Measurements from ENCODE around the gene CACNA1H. TPM values are rescaled to one million over a fixed set of nuclear protein-coding genes. Genes with fewer than 3 reads are reported as not detected.
"Not testable (repeated sequence)": the region's sequence is repeated elsewhere in the genome, so short reads cannot be mapped to it uniquely, and the experiment has no call there.

The CACNA1H gene
- total RNA-seq, 2 experiments from 2014 or later, result 0.26 to 0.61 TPM

DNA sequence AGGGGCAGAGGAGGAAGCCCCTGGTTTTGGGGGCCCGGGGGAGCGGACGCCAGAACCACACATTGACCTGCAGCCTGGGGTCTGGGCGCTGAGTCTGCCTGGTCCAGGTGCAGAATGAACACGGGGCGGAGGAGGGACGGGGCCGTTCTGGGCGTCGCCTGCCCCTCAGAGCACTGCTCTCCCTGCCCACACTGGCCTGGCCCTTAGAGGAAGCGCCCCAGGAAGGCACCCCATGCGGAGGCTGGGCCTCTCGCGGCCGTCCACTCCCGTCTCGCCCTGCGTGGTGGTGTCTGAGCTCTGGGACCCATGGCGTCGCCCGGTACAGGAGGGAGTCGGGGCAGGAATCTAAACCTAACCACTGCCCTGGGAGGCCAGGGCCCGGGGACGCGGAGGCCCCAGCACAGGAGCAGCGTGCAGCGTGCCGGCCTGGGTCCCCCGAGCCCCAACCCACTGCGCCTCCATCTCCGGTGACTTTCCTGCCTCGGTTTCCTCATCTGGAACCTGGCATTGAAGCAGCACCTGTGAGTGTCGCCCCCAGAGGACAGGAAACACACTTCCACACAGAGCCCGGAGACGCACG is 107.3 kb downstream of the CACNA1H start:
- POLR2A ChIA-PET, result no interaction called here
- Mint-ChIP-seq H3K27me3 (peaks cover 24% of the 10 kb centered on the region), H3K36me3 (no peaks in the 10 kb centered on the region), H3K4me3 (no peak overlapping the region), H3K9me3 (peaks cover 9% of the 10 kb centered on the region), H3K4me1 (ENCODE audit: low read depth) (peaks cover 5% of the 10 kb centered on the region), H3K27ac (no peak overlapping the region)
- intact Hi-C loops (cut with micrococcal nuclease), result no loop called here
- no peak for DNase-seq
- CTCF ChIA-PET, result no interaction called here

DNA sequence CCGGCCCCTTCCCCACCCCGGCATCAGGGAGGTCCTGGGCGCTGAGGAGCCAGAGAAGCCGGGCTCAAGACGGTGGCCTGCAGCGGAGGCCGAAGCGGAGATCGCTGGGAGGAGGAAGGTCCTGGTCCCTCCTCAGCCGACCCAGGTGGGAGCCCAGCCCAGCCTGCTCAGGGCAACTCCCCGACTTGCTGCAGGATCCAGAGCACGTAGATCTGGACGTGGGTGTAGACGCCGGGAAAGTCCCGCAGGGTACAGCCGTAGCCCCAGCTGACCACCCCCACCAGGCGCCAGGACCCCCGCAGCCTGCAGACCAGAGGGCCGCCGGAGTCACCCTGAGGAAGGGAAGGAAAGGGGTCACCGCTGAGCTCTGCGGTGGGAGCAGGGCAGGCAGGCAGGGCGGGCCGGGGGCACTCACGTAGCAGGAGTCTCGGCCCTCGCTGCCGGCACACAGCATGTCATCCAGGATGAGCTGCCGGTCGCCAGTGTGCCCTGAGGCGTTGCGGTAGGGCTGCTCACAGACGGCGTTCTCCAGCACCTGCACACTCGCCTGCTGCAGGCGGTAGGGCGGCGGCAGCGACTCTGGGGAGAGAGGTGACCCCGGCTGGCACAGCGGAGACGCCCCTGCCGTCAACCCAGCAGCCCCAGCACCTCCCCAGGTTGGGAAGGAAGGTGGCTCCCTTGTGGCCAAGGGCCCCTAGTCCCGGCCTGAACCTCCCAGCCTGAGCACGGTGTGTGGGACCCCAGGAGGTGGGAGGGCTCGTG is 108.4 kb downstream of the CACNA1H start:
- Mint-ChIP-seq H3K36me3 (no peaks in the 10 kb centered on the region), H3K27me3 (peaks cover 24% of the 10 kb centered on the region), H3K4me3 (no peak overlapping the region), H3K27ac (no peak overlapping the region), H3K4me1 (ENCODE audit: low read depth) (peaks cover 5% of the 10 kb centered on the region), H3K9me3 (peaks cover 9% of the 10 kb centered on the region)
- no peak for DNase-seq
- ChIA-PET CTCF (no interaction called here), POLR2A (no interaction called here)
- intact Hi-C loops (cut with micrococcal nuclease), result no loop called here

DNA sequence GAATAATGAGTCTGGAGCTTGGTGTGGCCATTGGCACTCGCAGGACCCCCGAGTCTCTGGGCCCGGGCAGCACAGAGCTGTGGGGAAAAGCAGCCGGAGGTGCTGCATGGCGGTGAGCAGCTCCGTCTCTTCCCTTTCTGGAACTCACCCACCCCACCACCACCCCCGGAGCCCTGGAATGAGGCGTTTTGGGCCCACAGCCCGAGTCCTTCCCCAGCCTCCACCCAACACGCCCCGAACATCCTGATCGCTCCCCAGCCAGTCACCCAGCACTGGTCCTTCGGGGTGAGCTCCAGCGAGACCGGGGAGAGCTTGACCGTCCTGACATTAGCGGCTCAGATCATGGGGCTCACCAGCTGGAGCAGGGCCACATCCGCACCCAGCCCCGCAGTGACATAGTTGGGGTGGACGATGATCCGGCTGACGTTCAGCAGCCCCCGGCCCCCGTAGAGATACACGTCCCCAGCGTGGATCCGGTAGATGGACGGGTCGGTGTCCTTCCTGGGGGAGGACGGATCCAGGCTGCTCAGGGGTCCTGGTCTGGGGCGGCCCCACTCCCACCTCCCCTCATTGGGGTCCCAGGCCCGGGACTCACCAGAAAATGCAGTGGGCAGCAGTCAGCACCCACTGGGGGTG is 109.4 kb downstream of the CACNA1H start:
- Mint-ChIP-seq H3K4me3 (no peak overlapping the region), H3K36me3 (no peaks in the 10 kb centered on the region), H3K27ac (no peak overlapping the region), H3K27me3 (peaks cover 21% of the 10 kb centered on the region), H3K9me3 (peaks cover 9% of the 10 kb centered on the region), H3K4me1 (ENCODE audit: low read depth) (peaks cover 5% of the 10 kb centered on the region)
- ChIA-PET POLR2A (no interaction called here), CTCF (no interaction called here)
- DNase-seq, result no peak
- intact Hi-C loops (cut with micrococcal nuclease), result no loop called here

DNA sequence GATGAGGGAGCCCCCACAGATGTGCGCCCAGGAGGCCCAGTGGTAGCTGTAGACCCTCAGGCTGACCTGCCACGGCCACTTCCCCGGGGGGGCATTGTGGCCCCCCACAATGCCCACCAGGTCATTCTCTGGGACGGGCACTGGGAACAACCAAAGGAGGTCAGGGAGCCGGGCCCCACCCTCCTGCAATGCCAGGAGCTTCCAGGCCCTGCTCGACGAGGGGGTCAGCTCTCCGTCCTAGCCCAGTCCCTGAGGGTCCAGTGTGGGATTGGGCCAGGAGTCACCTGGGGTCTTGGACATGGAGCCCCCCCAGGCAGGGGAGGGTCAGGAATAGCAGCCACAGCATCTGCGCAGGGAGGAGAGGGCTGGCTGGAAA is 109.9 kb downstream of the CACNA1H start:
- Mint-ChIP-seq H3K9me3 (peaks cover 9% of the 10 kb centered on the region), H3K4me3 (no peak overlapping the region), H3K27ac (no peak overlapping the region), H3K36me3 (no peaks in the 10 kb centered on the region), H3K4me1 (ENCODE audit: low read depth) (peaks cover 5% of the 10 kb centered on the region), H3K27me3 (peaks cover 21% of the 10 kb centered on the region)
- intact Hi-C loops (cut with micrococcal nuclease), result no loop called here
- DNase-seq, result no peak
- ChIA-PET CTCF (no interaction called here), POLR2A (no interaction called here)

DNA sequence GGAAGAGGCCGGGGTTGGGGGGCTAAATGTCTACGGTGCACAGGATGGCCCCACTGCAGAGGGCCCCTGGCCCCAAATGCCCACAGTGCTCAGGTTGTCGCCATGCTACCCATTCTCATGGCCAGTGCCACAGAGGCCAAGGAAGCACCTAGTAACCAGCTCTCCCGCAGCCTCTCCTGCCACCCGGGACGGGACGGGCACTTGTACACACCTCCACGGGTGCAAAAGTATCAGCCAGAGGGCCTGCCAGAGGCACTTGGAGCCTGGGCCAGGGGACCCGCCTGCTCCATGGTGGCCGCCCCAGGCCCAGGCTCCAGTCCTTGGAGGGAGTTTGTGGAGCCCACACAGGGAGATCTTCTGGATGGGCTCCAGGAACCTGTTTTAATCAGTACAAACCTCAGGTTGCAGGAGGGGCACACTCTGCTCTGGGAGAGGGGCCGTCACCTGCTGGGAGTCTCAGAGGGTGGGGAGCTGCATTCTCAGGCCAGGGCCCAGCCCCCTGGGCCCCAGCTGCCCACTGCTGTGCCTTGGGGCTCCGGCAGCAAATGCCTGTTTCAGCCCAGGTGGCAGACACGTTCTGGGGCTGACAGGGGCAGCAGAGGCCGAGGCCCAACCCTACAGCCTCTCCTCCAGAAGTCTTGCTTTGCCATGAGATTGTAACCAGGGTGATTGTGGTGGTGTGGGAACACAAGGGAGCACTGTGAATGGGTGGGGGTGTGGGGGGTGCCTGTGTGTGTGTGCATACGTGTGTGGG is 110.9 kb downstream of the CACNA1H start:
- ChIA-PET CTCF (no interaction called here), POLR2A (no interaction called here)
- H3K27me3 Mint-ChIP-seq, result peaks cover 21% of the 10 kb centered on the region
- H3K27ac Mint-ChIP-seq, result no peak overlapping the region
- H3K9me3 Mint-ChIP-seq, result peaks cover 9% of the 10 kb centered on the region
- H3K4me3 Mint-ChIP-seq, result no peak overlapping the region
- no peak for DNase-seq
- H3K36me3 Mint-ChIP-seq, result no peaks in the 10 kb centered on the region
- H3K4me1 Mint-ChIP-seq (ENCODE audit: low read depth), result peaks cover 5% of the 10 kb centered on the region
- intact Hi-C loops (cut with micrococcal nuclease), result no loop called here

DNA sequence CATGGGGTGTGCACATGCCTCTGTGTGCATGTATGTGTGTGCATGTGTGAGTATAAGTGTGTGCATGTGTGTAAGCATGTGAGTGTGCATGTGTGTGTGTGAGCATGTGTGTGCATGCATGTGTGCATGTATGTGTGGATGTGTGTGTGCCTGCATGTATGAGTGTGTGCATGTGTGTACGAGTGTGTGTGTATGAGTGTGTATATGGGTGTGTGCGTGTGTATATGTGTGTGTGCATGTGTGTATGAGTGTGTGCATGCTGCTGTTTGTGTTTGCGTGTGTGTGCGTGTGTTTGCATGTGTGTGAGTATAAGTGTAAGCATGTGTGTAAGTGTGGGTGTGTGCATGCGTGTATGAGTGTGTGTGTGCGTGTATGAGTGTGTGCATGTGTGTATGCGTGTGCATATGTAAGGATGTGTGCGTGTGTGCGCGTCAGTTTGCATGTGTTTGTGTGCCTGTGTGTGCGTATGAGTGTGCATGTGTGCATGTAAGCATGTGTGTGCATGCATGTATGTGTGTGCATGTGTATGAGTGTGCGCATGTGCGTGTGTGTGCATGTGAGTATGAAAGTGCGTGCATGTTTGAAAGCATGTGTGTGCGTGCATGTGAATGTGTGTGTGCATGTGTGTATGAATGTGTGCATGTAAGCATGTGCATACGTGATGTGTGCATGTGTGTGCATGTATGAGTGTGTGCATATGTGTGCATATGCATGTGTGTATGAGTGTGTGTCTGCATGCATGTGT is 111.6 kb downstream of the CACNA1H start:
- intact Hi-C loops (cut with micrococcal nuclease), result no loop called here

DNA sequence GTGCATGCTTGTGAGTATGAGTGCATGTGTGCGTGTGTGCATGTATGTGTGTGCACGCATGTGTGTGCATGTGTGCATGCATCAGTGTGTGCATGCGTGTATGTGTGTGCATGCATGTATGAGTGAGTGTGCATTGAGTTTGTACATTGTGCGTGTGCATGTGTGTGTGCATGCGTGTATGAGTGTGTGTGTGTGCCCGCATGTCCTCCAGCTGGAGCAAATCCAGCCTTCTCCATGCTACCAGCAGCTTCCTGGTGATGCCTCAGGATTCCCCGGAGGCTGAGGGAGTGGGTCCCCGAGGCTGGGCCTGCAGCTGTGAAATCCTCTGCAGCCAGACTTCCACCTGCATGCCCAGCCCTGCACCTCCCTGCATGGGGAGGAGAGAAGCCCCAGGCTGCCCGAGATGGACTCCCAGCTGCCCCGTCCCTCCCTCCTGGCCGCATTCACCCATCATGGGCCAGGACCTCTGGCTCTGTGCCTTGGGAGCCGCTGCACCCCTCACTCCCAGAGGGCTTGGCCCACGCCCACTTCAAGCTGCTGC is 112.3 kb downstream of the CACNA1H start:
- Mint-ChIP-seq H3K4me3 (no peak overlapping the region), H3K4me1 (ENCODE audit: low read depth) (no peaks in the 10 kb centered on the region), H3K27me3 (peaks cover 14% of the 10 kb centered on the region), H3K9me3 (peaks cover 9% of the 10 kb centered on the region), H3K36me3 (no peaks in the 10 kb centered on the region), H3K27ac (no peak overlapping the region)
- POLR2A ChIA-PET, result no interaction called here
- no peak for DNase-seq
- CTCF ChIA-PET, result no interaction called here
- intact Hi-C loops (cut with micrococcal nuclease), result no loop called here

More for the DNA sequence above, 111.6 kb downstream of the CACNA1H start:
- POLR2A ChIA-PET, result no interaction called here
- Mint-ChIP-seq H3K27ac (no peak overlapping the region), H3K4me1 (ENCODE audit: low read depth) (no peaks in the 10 kb centered on the region), H3K27me3 (peaks cover 17% of the 10 kb centered on the region), H3K36me3 (no peaks in the 10 kb centered on the region), H3K9me3 (peaks cover 9% of the 10 kb centered on the region), H3K4me3 (no peak overlapping the region)
- CTCF ChIA-PET, result no interaction called here
- DNase-seq, result no peak

DNA sequence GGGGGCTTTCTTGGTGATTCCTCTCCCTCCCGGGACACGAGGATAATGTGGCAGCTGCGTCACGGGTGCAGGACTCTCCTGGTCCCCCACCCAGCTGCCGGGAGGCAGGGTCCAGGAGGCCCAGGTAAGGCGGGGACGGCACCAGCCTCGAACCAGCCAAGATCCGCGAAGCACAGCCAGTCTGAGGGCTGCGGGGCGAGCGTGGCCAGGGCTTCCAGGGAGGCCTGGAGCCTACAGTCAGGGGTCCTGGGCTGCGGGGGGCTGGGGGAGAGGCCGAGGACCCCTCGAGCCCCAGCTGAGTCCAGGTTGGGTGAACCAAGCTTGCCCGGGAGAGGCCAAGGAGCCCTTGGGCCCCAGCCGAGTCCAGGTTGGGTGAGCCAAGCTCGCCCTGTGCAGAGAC is 112.9 kb downstream of the CACNA1H start:
- no peak overlapping the region for H3K4me3 Mint-ChIP-seq
- POLR2A ChIA-PET, result no interaction called here
- H3K4me1 Mint-ChIP-seq (ENCODE audit: low read depth), result no peaks in the 10 kb centered on the region
- peaks cover 8% of the 10 kb centered on the region for H3K27me3 Mint-ChIP-seq
- no peaks in the 10 kb centered on the region for H3K36me3 Mint-ChIP-seq
- DNase-seq, result no peak
- no peak overlapping the region for H3K27ac Mint-ChIP-seq
- intact Hi-C loops (cut with micrococcal nuclease), result no loop called here
- CTCF ChIA-PET, result no interaction called here
- peaks cover 9% of the 10 kb centered on the region for H3K9me3 Mint-ChIP-seq

DNA sequence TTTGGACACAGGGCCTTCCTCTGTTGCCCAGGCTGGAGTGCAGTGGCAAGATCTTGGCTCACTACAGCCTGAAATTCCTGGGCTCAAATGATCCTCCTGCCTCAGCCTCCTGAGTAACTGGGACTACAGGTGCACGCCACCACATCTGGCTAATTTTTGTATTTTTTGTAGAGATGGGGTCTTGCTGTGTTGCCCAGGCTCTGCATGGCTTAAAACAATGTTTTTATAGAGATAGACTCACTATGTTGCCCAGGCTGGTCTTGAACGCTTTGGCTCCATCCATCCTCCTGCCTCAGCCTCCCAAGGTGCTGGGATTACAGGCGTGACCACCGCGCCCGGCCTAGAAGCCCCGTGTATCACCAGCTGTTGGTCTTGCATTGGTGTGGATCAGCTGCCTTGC is 116.5 kb downstream of the CACNA1H start:
- H3K36me3 Mint-ChIP-seq, result not testable (repeated sequence)

DNA sequence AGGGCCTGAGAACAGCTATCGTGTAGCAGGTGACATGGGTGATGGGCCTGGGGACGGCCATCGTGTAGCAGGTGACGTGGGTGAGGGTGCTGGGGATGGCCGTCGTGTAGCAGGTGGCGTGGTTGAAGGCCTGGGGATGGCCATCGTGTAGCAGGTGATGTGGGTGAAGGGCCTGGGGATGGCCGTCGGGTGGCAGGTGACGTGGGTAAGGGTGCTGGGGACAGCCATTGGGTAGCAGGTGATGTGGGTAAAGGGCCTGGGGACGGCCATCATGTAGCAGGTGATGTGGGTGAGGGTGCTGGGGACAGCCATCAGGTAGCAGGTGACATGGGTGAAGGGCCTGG is 118.4 kb downstream of the CACNA1H start:
- intact Hi-C loops (cut with micrococcal nuclease), result no loop called here
- ChIA-PET POLR2A (no interaction called here), CTCF (no interaction called here)
- Mint-ChIP-seq H3K4me1 (ENCODE audit: low read depth) (no peaks in the 10 kb centered on the region), H3K9me3 (no peaks in the 10 kb centered on the region), H3K4me3 (no peak overlapping the region), H3K27ac (no peak overlapping the region), H3K36me3 (no peaks in the 10 kb centered on the region), H3K27me3 (peaks cover 11% of the 10 kb centered on the region)
- no peak for DNase-seq

More for the DNA sequence above, 116.5 kb downstream of the CACNA1H start:
- H3K4me3 Mint-ChIP-seq; DNase-seq; H3K27ac Mint-ChIP-seq; H3K4me1 Mint-ChIP-seq (ENCODE audit: low read depth); CTCF ChIA-PET; H3K9me3 Mint-ChIP-seq; POLR2A ChIA-PET; intact Hi-C loops (cut with micrococcal nuclease); H3K27me3 Mint-ChIP-seq: not testable (repeated sequence)
